Epithelial cell of prostate (primary cell): ENCODE measurements around the gene ULK1.
"Not testable (repeated sequence)": the region's sequence is repeated elsewhere in the genome, so short reads cannot be mapped to it uniquely, and the experiment has no call there.

Source experiments
- DNase-seq: peaks from one replicate; pipeline ENCODE4 v3.0.0-alpha.2; 2011; ENCODE audit warnings: low read depth, low spot score
- H3K27ac ChIP-seq: fragments of 450-650 bp; 2 replicates; pipeline ENCODE4 v1.5.1; 2017; ENCODE audit warnings: mild to moderate bottlenecking

The ULK1 gene

DNA sequence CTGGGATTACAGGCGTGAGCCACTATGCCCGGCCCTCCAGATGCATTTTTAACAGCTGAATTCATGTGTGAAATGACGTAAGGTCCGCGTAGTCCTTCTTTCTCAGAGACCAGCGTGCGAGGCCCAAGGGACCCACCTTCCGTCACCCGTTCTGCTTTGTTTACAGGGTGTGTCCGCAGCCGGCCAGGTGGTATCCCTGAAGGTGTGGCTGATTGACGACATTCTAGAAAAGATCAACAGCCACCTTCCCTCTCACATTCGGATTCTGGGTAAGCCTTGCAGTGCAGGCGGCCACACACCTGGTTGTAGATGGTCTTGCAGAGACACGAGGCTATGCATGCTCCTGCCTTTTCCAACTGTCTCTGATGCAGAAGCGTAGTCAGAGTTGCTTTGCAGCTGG is 44.6 kb downstream of the ULK1 start:
- no peak for DNase-seq
- H3K27ac ChIP-seq = no peak overlapping the region

DNA sequence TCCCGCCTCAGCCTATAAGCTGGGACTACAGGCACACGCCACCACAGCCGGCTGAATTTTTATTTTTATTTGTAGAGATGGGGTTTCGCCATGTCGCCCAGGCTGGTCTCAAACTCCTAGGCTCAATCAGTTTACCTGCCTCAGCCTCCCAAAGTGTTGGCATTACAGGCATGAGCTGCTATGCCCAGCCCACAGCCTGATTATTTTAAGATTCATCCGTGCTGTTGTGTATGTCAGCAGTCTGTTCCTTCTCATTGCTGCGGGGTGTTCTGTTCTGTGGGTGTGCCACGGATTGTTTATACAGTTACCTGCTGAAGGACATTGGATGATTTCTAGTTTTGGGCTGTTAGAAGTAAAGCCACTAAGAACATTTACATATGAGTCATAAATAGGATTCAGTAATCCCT is 45.7 kb downstream of the ULK1 start:
- DNase-seq = no peak
- no peak overlapping the region for H3K27ac ChIP-seq

DNA sequence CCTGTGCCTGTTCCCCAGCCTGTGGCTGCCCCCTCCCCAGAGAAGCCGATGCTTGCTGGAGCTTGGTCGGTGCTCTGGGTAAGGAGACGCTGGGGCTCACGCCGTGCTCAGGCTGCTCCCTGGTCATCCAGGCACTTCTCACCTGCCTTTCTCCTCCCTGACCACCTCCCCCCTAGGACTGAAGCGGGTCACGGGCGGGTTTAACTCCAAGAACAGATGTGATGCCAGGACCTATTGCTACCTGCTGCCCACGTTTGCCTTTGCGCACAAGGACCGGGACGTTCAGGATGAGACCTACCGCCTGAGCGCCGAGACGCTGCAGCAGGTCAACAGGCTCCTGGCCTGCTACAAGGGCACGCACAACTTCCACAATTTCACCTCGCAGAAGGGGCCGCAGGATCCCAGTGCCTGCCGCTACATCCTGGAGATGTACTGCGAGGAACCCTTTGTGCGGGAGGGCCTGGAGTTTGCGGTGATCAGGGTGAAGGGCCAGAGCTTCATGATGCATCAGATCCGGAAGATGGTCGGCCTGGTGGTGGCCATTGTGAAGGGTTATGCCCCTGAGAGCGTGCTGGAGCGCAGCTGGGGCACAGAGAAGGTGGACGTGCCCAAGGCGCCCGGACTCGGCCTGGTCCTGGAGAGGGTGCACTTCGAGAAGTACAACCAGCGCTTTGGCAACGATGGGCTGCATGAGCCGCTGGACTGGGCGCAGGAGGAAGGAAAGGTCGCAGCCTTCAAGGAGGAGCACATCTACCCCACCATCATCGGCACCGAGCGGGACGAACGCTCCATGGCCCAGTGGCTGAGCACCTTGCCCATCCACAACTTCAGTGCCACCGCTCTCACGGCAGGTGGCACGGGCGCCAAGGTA is 46.9 kb downstream of the ULK1 start:
- H3K27ac ChIP-seq = no peak overlapping the region
- no peak for DNase-seq

- H3K27ac ChIP-seq = no peak overlapping the region
- no peak for DNase-seq
Observed at GRCh38 chr12:131941987-131942341, 47.5 kb downstream of the ULK1 start.

DNA sequence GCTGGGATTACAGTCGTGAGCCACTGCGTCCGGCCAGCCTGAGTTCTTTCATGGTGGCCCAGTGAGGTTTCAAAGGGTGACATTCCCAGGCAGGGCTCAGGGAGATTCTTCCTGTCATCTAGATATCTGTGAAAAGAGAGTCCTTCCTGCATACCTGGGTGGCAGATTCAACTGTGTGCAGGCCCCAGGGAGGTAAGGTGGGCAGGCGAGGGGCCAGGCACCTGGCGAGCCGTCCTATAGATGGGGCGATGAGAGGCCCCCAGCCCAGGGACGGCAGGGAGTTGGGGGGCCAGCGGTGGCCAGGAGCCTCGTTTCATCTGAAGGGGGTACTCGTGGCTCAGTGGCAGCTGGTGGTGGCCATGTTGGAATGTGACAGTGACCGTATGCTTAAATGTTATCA is 48.2 kb downstream of the ULK1 start:
- no peak for DNase-seq
- no peak overlapping the region for H3K27ac ChIP-seq

DNA sequence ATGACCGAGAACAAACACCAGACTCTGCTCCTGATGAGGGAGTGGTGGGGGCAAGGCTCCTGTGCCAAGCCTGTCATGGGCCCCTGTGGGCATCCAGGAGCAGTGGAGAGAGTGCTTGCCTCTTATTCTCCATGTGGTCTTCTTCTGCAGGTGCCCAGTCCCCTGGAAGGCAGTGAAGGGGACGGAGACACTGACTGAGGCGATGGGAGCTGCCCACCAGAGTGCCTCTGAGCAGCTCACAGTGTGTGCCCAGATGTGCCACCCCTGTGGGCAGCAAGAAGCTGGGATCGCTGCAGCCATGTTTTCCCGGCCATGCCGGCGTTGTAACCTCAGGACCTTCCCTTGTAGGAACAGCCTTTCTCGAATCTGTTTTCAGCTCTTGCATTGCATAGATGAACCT is 49.0 kb downstream of the ULK1 start:
- no peak overlapping the region for H3K27ac ChIP-seq
- DNase-seq = no peak

GRCh38 chr12:131943876-131944275 is 49.5 kb downstream of the ULK1 start:
- DNase-seq = no peak

DNA sequence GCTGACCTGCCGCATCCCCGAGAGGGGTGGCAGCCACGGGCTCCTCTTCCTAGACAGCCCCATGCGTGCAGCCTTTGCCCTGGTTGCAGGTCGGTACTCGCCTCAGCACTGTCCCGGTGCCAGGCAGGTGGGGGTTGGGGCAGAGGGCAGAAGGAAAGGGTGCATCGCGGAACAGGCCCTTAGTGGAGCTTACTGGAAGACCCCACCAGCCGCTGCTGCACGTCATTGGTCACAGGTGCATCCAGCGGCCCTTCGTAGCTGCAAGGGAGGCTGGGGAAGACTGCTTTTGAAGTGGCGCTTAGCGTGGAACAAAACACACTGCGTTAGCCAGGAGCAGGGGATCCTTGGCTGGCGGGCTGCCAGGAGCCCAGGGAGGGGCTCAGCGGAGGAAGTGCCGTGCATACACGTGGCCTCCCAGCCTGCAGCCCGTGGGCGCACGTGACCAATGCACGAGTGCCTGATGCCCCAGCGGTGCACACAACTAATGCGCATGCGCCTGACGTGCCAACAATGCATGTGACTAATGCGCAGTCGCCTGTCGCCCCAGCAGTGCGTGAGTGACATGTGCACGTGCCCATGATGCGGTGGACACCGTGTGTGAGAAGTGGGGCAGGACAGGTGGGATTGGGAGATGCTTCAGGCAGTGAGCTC is 50.3 kb downstream of the ULK1 start:
- no peak for DNase-seq
- H3K27ac ChIP-seq = no peak overlapping the region

More at GRCh38 chr12:131943876-131944275, 49.5 kb downstream of the ULK1 start:
- no peak overlapping the region for H3K27ac ChIP-seq

DNA sequence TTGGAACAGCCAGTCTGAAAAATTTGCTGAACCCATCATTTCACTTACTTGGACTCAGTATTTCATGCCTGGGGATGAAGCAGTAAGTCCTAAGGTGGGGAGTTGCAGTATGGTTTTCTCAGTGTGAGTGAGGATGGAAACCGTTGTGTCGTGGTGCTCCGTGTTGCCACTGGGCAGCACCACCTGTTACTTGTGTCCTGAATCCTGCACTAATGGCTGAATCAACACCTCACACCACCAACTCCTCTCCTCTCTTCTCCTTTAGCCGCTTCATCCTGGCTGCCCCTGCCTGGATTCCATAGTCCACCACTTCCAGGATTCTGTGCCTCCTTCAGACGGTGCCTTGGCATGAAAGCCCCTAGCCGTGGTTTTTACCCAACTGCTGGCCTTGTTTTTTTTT is 52.3 kb downstream of the ULK1 start:
- DNase-seq = no peak
- no peak overlapping the region for H3K27ac ChIP-seq

DNA sequence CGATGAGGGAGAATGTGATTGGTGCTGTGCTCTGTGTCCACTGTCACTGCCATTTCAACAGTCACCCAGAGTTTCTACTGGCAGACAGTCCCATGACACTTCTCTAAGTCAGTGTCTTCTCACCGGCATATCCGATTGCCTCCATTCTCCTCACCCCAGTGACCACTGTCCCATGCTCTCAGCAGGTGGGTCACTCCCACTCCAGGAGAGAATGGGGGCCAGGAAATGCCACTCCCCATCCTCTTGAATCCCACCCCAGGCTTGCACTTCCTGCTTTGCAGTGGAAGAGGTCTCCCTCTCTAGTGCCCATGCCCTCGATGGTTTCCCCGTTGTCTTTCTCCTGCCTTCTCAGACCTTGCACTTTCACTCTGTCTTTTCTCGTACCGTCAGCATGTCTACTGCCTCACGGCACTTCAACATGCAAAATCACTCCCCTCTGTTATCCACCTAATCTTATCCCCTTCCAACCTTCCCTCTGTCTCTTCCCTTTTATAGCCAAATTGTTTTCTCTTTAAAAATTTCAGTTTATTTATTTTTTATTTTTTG is 53.1 kb downstream of the ULK1 start:
- no peak for DNase-seq
- no peak overlapping the region for H3K27ac ChIP-seq

DNA sequence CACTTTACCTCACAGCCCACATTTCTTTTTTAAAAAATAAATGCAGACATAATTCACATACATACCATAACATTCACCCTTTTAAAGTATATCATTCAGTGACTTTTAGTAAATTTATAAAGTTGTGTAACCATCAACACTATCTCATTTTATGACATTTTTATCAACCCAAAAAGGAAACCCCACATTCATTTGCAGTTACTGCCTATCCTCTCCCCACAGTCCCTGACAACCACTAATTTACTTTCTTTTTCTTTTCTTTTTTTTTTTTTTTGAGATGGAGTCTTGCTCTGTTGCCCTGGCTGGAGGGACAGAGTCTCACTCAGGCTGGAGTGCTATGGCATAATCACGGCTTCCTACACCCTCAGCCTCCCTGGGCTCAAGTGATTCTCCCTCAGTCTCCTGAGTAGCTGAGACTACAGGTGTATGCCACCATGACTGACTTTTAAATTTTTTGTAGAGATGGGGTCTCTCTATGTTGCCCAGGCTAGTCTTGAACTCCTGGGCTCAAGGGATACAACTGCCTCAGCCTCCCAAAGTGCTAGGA is 53.8 kb downstream of the ULK1 start:
- DNase-seq = no peak
- H3K27ac ChIP-seq = no peak overlapping the region

- H3K27ac ChIP-seq, DNase-seq: not testable (repeated sequence)
Observed at GRCh38 chr12:131948713-131949430, 54.5 kb downstream of the ULK1 start.

GRCh38 chr12:131949431-131950181 is 55.2 kb downstream of the ULK1 start, which contains the start of gene EP400:
EP400 (plus strand) TSS chr12:131949942; CDS start chr12:131960620, 10,678 bp downstream.
- H3K27ac ChIP-seq = peak within 1 kb of the TSS; percentile 52
- DNase-seq = peak; percentile 44

DNA sequence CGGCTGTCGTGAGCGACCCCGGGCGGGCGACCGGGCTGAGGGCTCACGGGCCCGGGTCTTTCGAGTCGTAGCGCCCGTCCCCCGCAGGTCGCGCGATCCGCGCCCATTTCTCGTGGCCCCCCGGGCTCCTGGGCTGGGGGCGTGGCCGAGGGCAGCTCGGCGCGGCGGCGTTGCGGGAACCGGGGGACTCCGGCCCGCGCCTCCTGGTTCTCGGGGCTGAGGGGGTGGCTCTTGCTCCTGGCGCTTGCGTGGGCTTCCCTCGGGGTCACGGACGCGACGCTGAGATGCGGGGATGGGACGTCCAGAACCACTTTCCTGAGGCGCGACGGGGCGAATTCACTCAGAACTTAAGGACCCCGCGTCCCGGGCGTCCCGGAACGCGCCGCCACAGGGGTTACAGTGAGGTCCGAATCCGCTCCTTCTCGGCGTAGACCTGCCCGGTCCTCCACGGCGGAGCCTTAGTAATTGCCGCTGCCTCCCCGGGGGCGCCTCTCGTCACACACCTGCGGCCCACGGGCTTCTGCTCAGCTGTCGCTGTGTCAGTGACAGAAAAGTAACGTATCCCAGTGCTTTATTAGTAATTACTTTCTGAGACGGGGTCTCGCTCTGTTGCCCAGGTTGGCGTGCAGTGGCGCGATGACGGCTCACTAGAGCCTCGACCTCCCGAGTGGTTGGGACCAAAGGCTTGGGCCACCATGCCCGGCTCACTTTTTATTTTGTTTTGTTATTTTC is 55.9 kb downstream of the ULK1 start:
- H3K27ac ChIP-seq = peak overlapping the region; percentile 52
- DNase-seq = no peak

DNA sequence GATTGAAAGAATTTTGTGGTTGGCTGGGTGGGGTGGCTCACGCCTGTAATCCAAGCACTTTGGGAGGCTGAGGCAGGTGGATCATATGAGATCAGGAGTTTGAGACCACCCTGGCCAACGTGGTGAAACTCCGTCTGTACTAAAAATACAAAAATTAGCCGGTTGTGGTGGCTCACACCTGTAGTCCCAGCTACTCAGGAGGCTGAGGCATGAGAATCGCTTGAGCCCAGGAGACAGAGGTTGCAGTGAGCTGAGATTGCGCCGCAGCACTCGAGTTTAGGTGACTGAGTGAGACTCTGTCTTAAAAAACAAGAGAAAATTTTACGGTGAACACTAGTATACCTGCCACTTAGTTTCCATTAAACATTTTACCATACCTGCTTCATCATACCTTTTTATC is 59.4 kb downstream of the ULK1 start:
- H3K27ac ChIP-seq, DNase-seq: not testable (repeated sequence)

DNA sequence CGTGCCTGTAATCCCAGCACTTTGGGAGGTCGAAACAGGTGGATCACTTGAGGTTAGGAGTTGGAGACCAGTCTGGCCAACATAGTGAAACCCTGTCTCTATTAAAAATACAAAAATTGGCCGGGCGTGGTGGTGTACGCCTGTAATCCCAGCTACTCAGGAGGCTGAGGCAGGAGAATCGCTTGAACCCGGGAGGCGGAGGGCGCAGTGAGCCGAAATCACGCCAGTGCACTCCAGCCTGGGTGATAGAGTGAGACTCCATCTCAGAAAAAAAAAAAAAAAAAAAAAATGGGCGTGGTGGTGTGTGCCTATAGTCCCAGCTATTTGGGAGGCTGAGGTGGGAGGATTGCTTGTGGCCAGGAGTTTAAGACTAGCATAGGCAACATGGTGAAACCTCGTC is 60.0 kb downstream of the ULK1 start:
- H3K27ac ChIP-seq, DNase-seq: not testable (repeated sequence)

GRCh38 chr12:131959116-131959515 is 64.7 kb downstream of the ULK1 start:
- no peak for DNase-seq

GRCh38 chr12:131959641-131960589 is 65.5 kb downstream of the ULK1 start:
- no peak overlapping the region for H3K27ac ChIP-seq

More at GRCh38 chr12:131959116-131959515, 64.7 kb downstream of the ULK1 start:
- no peak overlapping the region for H3K27ac ChIP-seq

More at GRCh38 chr12:131959641-131960589, 65.5 kb downstream of the ULK1 start:
- DNase-seq = no peak
